Lower lobe of right lung (tissue), 2 donors: ENCODE results near the gene SMC6. TPM values are rescaled to one million over a fixed set of nuclear protein-coding genes. Genes with fewer than 3 reads are reported as not detected.

ENCODE experiments used
- ATAC-seq, 2 donors: fragments of 200-7000 bp; cut with Tn5 transposase; one replicate each; pipeline ENCODE4 v1.9.1; 2020 to 2022; ENCODE audit warnings: mild to moderate bottlenecking in 2 of 2, moderate library complexity in 2 of 2
- DNase-seq: peaks from one replicate; pipeline ENCODE4 v3.0.0-alpha.2; 2020
- H3K27ac ChIP-seq: fragments of 200-600 bp; one replicate; pipeline ENCODE4 v1.8.0; 2022
- H3K27me3 ChIP-seq: fragments of 200-600 bp; one replicate; pipeline ENCODE4 v1.8.0; 2022; ENCODE audit warnings: low read depth
- H3K36me3 ChIP-seq: fragments of 200-600 bp; one replicate; pipeline ENCODE4 v1.8.0; 2022; ENCODE audit warnings: mild to moderate bottlenecking
- H3K4me1 ChIP-seq: fragments of 200-600 bp; one replicate; pipeline ENCODE4 v1.8.0; 2022
- H3K4me3 ChIP-seq: fragments of 200-600 bp; one replicate; pipeline ENCODE4 v1.8.0; 2022; ENCODE audit warnings: mild to moderate bottlenecking
- H3K9me3 ChIP-seq: fragments of 200-600 bp; one replicate; pipeline ENCODE4 v1.8.0; 2022
- CTCF ChIP-seq: fragments of 200-600 bp; IDR thresholded peaks from one replicate; pipeline ENCODE4 v1.8.0; 2022; ENCODE audit warnings: antibody characterized with exemption, mild to moderate bottlenecking
- intact Hi-C: fragments of 100-400 bp; cut with DNase I; formaldehyde crosslinking; loops from one replicate; pipeline ENCODE4 v1.11.0; 2022
- total RNA-seq: library from RNA; stranded (reverse); fragmentation: NEBNext Ultra II Directional; extraction: Animal tissue kit (Norgen Biotek cat#: 25700); gene quantifications from one replicate; pipeline ENCODE4 v1.2.1, GENCODE V29; 2021
- donor health status: DM: no; HTN: yes; CAD: no; lungs with severe emphysema.

SMC6 gene
- total RNA-seq, 1 donor from 2014 or later, result 15.0 TPM

- no peak for ATAC-seq
- TF ChIP-seq CTCF, result no peak
- intact Hi-C loops, result no loop called here
- no peak overlapping the region for H3K27ac ChIP-seq
- no peaks in the 10 kb centered on the region for H3K27me3 ChIP-seq
- H3K9me3 ChIP-seq, result no peaks in the 10 kb centered on the region
- peaks cover 54% of the 10 kb centered on the region for H3K36me3 ChIP-seq
- no peak for DNase-seq
- no peaks in the 10 kb centered on the region for H3K4me1 ChIP-seq
- no peak overlapping the region for H3K4me3 ChIP-seq
Observed at GRCh38 chr2:17664534-17664933, 89.1 kb downstream of the SMC6 start.

GRCh38 chr2:17662723-17663122 lies 90.9 kb downstream of the SMC6 start:
- no peak for TF ChIP-seq CTCF
- Histone ChIP-seq H3K4me1 (no peaks in the 10 kb centered on the region), H3K36me3 (peaks cover 36% of the 10 kb centered on the region), H3K27me3 (no peaks in the 10 kb centered on the region), H3K9me3 (no peaks in the 10 kb centered on the region), H3K27ac (no peak overlapping the region), H3K4me3 (no peak overlapping the region)
- ATAC-seq, result no peak
- DNase-seq, result no peak
- intact Hi-C loops, result no loop called here

GRCh38 chr2:17661460-17661859 lies 92.2 kb downstream of the SMC6 start:
- no peak for TF ChIP-seq CTCF
- no peaks in the 10 kb centered on the region for H3K9me3 ChIP-seq
- peaks cover 27% of the 10 kb centered on the region for H3K36me3 ChIP-seq
- H3K4me1 ChIP-seq, result no peaks in the 10 kb centered on the region
- no peak overlapping the region for H3K27ac ChIP-seq
- ATAC-seq (no peak), DNase-seq (no peak)
- H3K4me3 ChIP-seq, result no peak overlapping the region
- intact Hi-C loops, result no loop called here
- H3K27me3 ChIP-seq, result no peaks in the 10 kb centered on the region

- DNase-seq (no peak), ATAC-seq (no peak)
- no peaks in the 10 kb centered on the region for H3K27me3 ChIP-seq
- H3K36me3 ChIP-seq, result peaks cover 15% of the 10 kb centered on the region
- no peak overlapping the region for H3K4me3 ChIP-seq
- H3K27ac ChIP-seq, result no peak overlapping the region
- intact Hi-C loops, result no loop called here
- no peaks in the 10 kb centered on the region for H3K9me3 ChIP-seq
- TF ChIP-seq CTCF, result no peak
- no peaks in the 10 kb centered on the region for H3K4me1 ChIP-seq
Observed at GRCh38 chr2:17660219-17660618, 93.4 kb downstream of the SMC6 start.

GRCh38 chr2:17658251-17658843 lies 95.3 kb downstream of the SMC6 start:
- TF ChIP-seq CTCF, result no peak
- no peak for DNase-seq
- no peaks in the 10 kb centered on the region for H3K4me1 ChIP-seq
- no peaks in the 10 kb centered on the region for H3K36me3 ChIP-seq
- intact Hi-C loops, result no loop called here
- no peak overlapping the region for H3K4me3 ChIP-seq
- no peaks in the 10 kb centered on the region for H3K27me3 ChIP-seq
- no peak for ATAC-seq
- no peaks in the 10 kb centered on the region for H3K9me3 ChIP-seq
- H3K27ac ChIP-seq, result no peak overlapping the region

GRCh38 chr2:17657759-17658158 lies 95.9 kb downstream of the SMC6 start:
- Histone ChIP-seq H3K27ac (no peak overlapping the region), H3K4me3 (no peak overlapping the region), H3K4me1 (no peaks in the 10 kb centered on the region), H3K9me3 (no peaks in the 10 kb centered on the region), H3K36me3 (no peaks in the 10 kb centered on the region), H3K27me3 (no peaks in the 10 kb centered on the region)
- intact Hi-C loops, result no loop called here
- TF ChIP-seq CTCF, result no peak
- DNase-seq (no peak), ATAC-seq (no peak)
